Keratinocyte (primary cell): ENCODE results near the gene GPBAR1. TPM values are rescaled to one million over a fixed set of nuclear protein-coding genes. Genes with fewer than 3 reads are reported as not detected.
A peak's percentile ranks its signal among the peaks of the same experiment; 100 is the strongest.

Experiments
- DNase-seq: peaks from one replicate; pipeline ENCODE4 v3.0.0-alpha.2; 2011; ENCODE audit warnings: low read depth, missing footprints, low spot score
- FAIRE-seq: peaks from 2 replicates; lab custom pipeline; 2011; peaks lifted over from hg19 to GRCh38; lab: Jason Lieb, UNC
- H2AFZ ChIP-seq: 2 replicates; pipeline ENCODE4 v1.6.0; 2012; ENCODE audit warnings: low read length, control low read depth, inconsistent platforms; ENCODE audit not compliant: control insufficient read depth
- H3K27ac ChIP-seq: 2 replicates; pipeline ENCODE4 v1.5.1; 2011; ENCODE audit warnings: low read length; ENCODE audit not compliant: control insufficient read depth, insufficient read depth
- H3K27me3 ChIP-seq: 3 replicates; pipeline ENCODE4 v1.6.0; 2011; ENCODE audit warnings: low read length; ENCODE audit not compliant: control insufficient read depth, insufficient read depth; ENCODE audit errors: extremely low read depth
- H3K36me3 ChIP-seq, 2 experiments: 2 replicates in 1 of 2; 3 replicates in 1 of 2; pipeline ENCODE4 v1.5.1; 2011; ENCODE audit warnings: low read length in 2 of 2, mild to moderate bottlenecking in 1 of 2; ENCODE audit not compliant: control insufficient read depth in 2 of 2, insufficient read depth in 2 of 2; ENCODE audit errors: extremely low read depth in 1 of 2
- H3K4me1 ChIP-seq: 3 replicates; pipeline ENCODE4 v1.5.1; 2011; ENCODE audit warnings: low read length; ENCODE audit not compliant: control insufficient read depth, insufficient read depth; ENCODE audit errors: extremely low read depth
- H3K4me2 ChIP-seq: 3 replicates; pipeline ENCODE4 v1.6.0; 2011; ENCODE audit warnings: low read depth, low read length; ENCODE audit not compliant: control insufficient read depth, insufficient read depth; ENCODE audit errors: extremely low read depth
- H3K4me3 ChIP-seq, 3 experiments: fragments of 200-600 bp in 1 of 3; sonication (generic) in 1 of 3; 2 replicates in 2 of 3; 3 replicates in 1 of 3; pipeline ENCODE4 v1.5.1; 2011 to 2016; ENCODE audit warnings: low read length in 3 of 3, mild to moderate bottlenecking in 3 of 3, control low read depth in 2 of 3, inconsistent platforms in 1 of 3, low read depth in 1 of 3, mixed read lengths in 1 of 3, mixed run types in 1 of 3, moderate library complexity in 1 of 3; ENCODE audit not compliant: control insufficient read depth in 2 of 3, insufficient read depth in 2 of 3; ENCODE audit errors: extremely low read depth in 1 of 3
- H3K79me2 ChIP-seq: 2 replicates; pipeline ENCODE4 v1.6.0; 2012; ENCODE audit warnings: low read length; ENCODE audit not compliant: control insufficient read depth, insufficient read depth
- H3K9ac ChIP-seq: 3 replicates; pipeline ENCODE4 v1.6.0; 2011; ENCODE audit warnings: low read length; ENCODE audit not compliant: control insufficient read depth, insufficient read depth; ENCODE audit errors: extremely low read depth
- H3K9me1 ChIP-seq: 3 replicates; pipeline ENCODE4 v1.6.0; 2011; ENCODE audit warnings: low read length; ENCODE audit not compliant: control insufficient read depth, insufficient read depth; ENCODE audit errors: extremely low read depth
- H3K9me3 ChIP-seq: 2 replicates; pipeline ENCODE4 v1.5.1; 2012; ENCODE audit warnings: low read depth, low read length; ENCODE audit not compliant: control insufficient read depth
- H4K20me1 ChIP-seq: 3 replicates; pipeline ENCODE4 v1.6.0; 2011; ENCODE audit warnings: low read length; ENCODE audit not compliant: control insufficient read depth, insufficient read depth; ENCODE audit errors: extremely low read depth
- EZH2 ChIP-seq: IDR thresholded peaks from one replicate; pipeline ENCODE4 v1.6.1; 2012; ENCODE audit warnings: inconsistent platforms, mild to moderate bottlenecking, low read length, moderate library complexity
- dilution Hi-C: fragments of 300-500 bp; cut with MboI; formaldehyde crosslinking; loops from one replicate; pipeline ENCODE4 v1.7.0; 2020; ENCODE audit warnings: low sequenced_read_pairs; ENCODE audit not compliant: extremely low pct_ligation_motif_present
- polyA plus RNA-seq, 5 experiments: library from polyadenylated mRNA; depleted of rRNA in 3 of 5; stranded (reverse) in 3 of 5; stranded (forward) in 1 of 5; unstranded in 1 of 5; fragments of >200 nt; gene quantifications; 1 replicate in 1 of 5; 2 replicates in 3 of 5; 3 replicates in 1 of 5; pipeline versions ENCODE4 v1.2.1 to v1.2.3, GENCODE V29; 2011 to 2012; ENCODE audit warnings: missing spikeins in 2 of 5, low read depth in 1 of 5, low replicate concordance in 1 of 5
- TF ChIP-seq, protein P1 (sequence below), 3 experiments: IDR thresholded peaks in 1 of 3; conservative IDR thresholded peaks in 1 of 3; optimal IDR thresholded peaks in 1 of 3; 2 replicates in 2 of 3; 3 replicates in 1 of 3; pipeline versions ENCODE3 to v1.5.1; 2011; ENCODE audit warnings: low read length in 3 of 3, mild to moderate bottlenecking in 3 of 3, moderate library complexity in 2 of 3, control low read depth in 1 of 3, inconsistent platforms in 1 of 3; ENCODE audit not compliant: insufficient read depth in 2 of 3; ENCODE audit errors: extremely low read depth in 1 of 3

The GPBAR1 gene
- polyA plus RNA-seq, 1 donor (not counting 4 experiments of a cell fraction or from before 2014, with no cell fraction given): 0.12 TPM

GRCh38 chr2:218226903-218227302 is 33.9 kb upstream of the GPBAR1 start:
- Histone ChIP-seq H3K36me3 (peaks cover 27 to 29% of the 10 kb centered on the region in 2 experiments), H2AFZ (no peak overlapping the region), H4K20me1 (peaks cover 46% of the 10 kb centered on the region), H3K27me3 (no peaks in the 10 kb centered on the region), H3K4me2 (no peak overlapping the region), H3K4me1 (peaks cover 46% of the 10 kb centered on the region), H3K27ac (no peak overlapping the region), H3K4me3 (no peak overlapping the region), H3K9ac (no peak overlapping the region), H3K9me3 (no peaks in the 10 kb centered on the region), H3K9me1 (peaks cover under 1% of the 10 kb centered on the region), H3K79me2 (peaks cover 70% of the 10 kb centered on the region)
- DNase-seq: no peak
- no peak for TF ChIP-seq EZH2
- TF ChIP-seq, protein P1, sequence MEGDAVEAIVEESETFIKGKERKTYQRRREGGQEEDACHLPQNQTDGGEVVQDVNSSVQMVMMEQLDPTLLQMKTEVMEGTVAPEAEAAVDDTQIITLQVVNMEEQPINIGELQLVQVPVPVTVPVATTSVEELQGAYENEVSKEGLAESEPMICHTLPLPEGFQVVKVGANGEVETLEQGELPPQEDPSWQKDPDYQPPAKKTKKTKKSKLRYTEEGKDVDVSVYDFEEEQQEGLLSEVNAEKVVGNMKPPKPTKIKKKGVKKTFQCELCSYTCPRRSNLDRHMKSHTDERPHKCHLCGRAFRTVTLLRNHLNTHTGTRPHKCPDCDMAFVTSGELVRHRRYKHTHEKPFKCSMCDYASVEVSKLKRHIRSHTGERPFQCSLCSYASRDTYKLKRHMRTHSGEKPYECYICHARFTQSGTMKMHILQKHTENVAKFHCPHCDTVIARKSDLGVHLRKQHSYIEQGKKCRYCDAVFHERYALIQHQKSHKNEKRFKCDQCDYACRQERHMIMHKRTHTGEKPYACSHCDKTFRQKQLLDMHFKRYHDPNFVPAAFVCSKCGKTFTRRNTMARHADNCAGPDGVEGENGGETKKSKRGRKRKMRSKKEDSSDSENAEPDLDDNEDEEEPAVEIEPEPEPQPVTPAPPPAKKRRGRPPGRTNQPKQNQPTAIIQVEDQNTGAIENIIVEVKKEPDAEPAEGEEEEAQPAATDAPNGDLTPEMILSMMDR (optimal IDR thresholded peaks at IDR 0.05 in 1 of 3, IDR thresholded peaks at IDR 0.05 in 1 of 3, conservative IDR thresholded peaks at IDR 0.05 in 1 of 3; ENCODE audit: extremely low read depth in 1 of 3, insufficient read depth in 2 of 3, low read length in 3 of 3): no peak
- no peak for FAIRE-seq
- dilution Hi-C loops: no loop called here

GRCh38 chr2:218228366-218229090 is 32.3 kb upstream of the GPBAR1 start:
- dilution Hi-C loops: no loop called here
- peaks cover 31% of the 10 kb centered on the region for H3K4me1 ChIP-seq
- peak overlapping the region; percentile 73 for H3K27ac ChIP-seq
- H2AFZ ChIP-seq: no peak overlapping the region
- DNase-seq: no peak
- H3K27me3 ChIP-seq: no peaks in the 10 kb centered on the region
- H3K9ac ChIP-seq: no peak overlapping the region
- TF ChIP-seq, protein P1 (optimal IDR thresholded peaks at IDR 0.05 in 1 of 3, IDR thresholded peaks at IDR 0.05 in 1 of 3, conservative IDR thresholded peaks at IDR 0.05 in 1 of 3; ENCODE audit: extremely low read depth in 1 of 3, insufficient read depth in 2 of 3, low read length in 3 of 3): no peak
- TF ChIP-seq EZH2: no peak
- no peaks in the 10 kb centered on the region for H3K9me3 ChIP-seq
- peak overlapping the region in 1 of 3 experiments; percentile 3 for H3K4me3 ChIP-seq
- peak overlapping the region; percentile 65 for H3K4me2 ChIP-seq
- H4K20me1 ChIP-seq: peaks cover 37% of the 10 kb centered on the region
- H3K79me2 ChIP-seq: peaks cover 69% of the 10 kb centered on the region
- peaks cover 32 to 33% of the 10 kb centered on the region in 2 experiments for H3K36me3 ChIP-seq
- FAIRE-seq: no peak
- H3K9me1 ChIP-seq: no peaks in the 10 kb centered on the region
